Glomerular visceral epithelial cell (primary cell): ENCODE results near the gene GALNT18.

ENCODE experiments used
- DNase-seq: peaks from one replicate; pipeline ENCODE4 v3.0.0-alpha.2; 2016; ENCODE audit errors: extremely low spot score

GALNT18 gene

GRCh38 chr11:11587122-11587521, 34.7 kb downstream of the GALNT18 start:
- no peak for DNase-seq

GRCh38 chr11:11586465-11586864, 35.3 kb downstream of the GALNT18 start:
- DNase-seq: no peak

GRCh38 chr11:11584937-11585336, 36.9 kb downstream of the GALNT18 start:
- DNase-seq: no peak

- DNase-seq: peak; percentile 17
Measured at GRCh38 chr11:11584530-11584810, 37.3 kb downstream of the GALNT18 start.

- no peak for DNase-seq
Measured at GRCh38 chr11:11583801-11584529, 37.8 kb downstream of the GALNT18 start.

- no peak for DNase-seq
Measured at GRCh38 chr11:11582011-11582701, 39.6 kb downstream of the GALNT18 start.

GRCh38 chr11:11581481-11581880, 40.3 kb downstream of the GALNT18 start:
- no peak for DNase-seq

- DNase-seq: no peak
Measured at GRCh38 chr11:11580841-11581411, 40.9 kb downstream of the GALNT18 start.

- DNase-seq: no peak
Measured at GRCh38 chr11:11580012-11580411, 41.8 kb downstream of the GALNT18 start.

- DNase-seq: no peak
Measured at GRCh38 chr11:11579012-11579988, 42.5 kb downstream of the GALNT18 start.

- no peak for DNase-seq
Measured at GRCh38 chr11:11577932-11578911, 43.6 kb downstream of the GALNT18 start.

GRCh38 chr11:11577251-11577855, 44.5 kb downstream of the GALNT18 start:
- DNase-seq: no peak

GRCh38 chr11:11574373-11575287, 47.2 kb downstream of the GALNT18 start:
- DNase-seq: no peak

- no peak for DNase-seq
Measured at GRCh38 chr11:11572386-11572785, 49.4 kb downstream of the GALNT18 start.

- no peak for DNase-seq
Measured at GRCh38 chr11:11571893-11572292, 49.9 kb downstream of the GALNT18 start.

- no peak for DNase-seq
Measured at GRCh38 chr11:11570823-11571222, 51.0 kb downstream of the GALNT18 start.

- DNase-seq: no peak
Measured at GRCh38 chr11:11569936-11570491, 51.8 kb downstream of the GALNT18 start.

GRCh38 chr11:11568651-11569229, 53.1 kb downstream of the GALNT18 start:
- no peak for DNase-seq
